Omental fat pad (tissue), 4 donors: ENCODE data around the gene DCXR. TPM values are rescaled to one million over a fixed set of nuclear protein-coding genes. Genes with fewer than 3 reads are reported as not detected.

Experiments used
- ATAC-seq: fragments of 150-250 bp; one replicate; pipeline ENCODE4 v1.9.1; 2016; ENCODE audit warnings: mild to moderate bottlenecking, moderate library complexity; ENCODE audit not compliant: low FRiP score
- DNase-seq: peaks from one replicate; pipeline ENCODE4 v3.0.0-alpha.2; 2019; ENCODE audit warnings: low spot score
- total RNA-seq, 4 donors: library from RNA; depleted of rRNA; stranded (reverse); fragments of >200 nt; gene quantifications; one replicate each; pipeline ENCODE4 v1.1.0, GENCODE V29; 2016
- TF ChIP-seq, protein P1 (sequence below), 3 donors: fragments of 450-650 bp; IDR thresholded peaks; one replicate each; pipeline ENCODE4 v1.5.1; 2016 to 2017; ENCODE audit warnings: antibody characterized with exemption in 3 of 3, mild to moderate bottlenecking in 3 of 3, moderate library complexity in 2 of 3

Gene DCXR
- total RNA-seq, 4 donors from 2014 or later = 190 to 327 (median 225) TPM

GRCh38 chr17:82016061-82016874 is 21.2 kb downstream of the DCXR start:
- no peak for ATAC-seq
- TF ChIP-seq, protein P1, sequence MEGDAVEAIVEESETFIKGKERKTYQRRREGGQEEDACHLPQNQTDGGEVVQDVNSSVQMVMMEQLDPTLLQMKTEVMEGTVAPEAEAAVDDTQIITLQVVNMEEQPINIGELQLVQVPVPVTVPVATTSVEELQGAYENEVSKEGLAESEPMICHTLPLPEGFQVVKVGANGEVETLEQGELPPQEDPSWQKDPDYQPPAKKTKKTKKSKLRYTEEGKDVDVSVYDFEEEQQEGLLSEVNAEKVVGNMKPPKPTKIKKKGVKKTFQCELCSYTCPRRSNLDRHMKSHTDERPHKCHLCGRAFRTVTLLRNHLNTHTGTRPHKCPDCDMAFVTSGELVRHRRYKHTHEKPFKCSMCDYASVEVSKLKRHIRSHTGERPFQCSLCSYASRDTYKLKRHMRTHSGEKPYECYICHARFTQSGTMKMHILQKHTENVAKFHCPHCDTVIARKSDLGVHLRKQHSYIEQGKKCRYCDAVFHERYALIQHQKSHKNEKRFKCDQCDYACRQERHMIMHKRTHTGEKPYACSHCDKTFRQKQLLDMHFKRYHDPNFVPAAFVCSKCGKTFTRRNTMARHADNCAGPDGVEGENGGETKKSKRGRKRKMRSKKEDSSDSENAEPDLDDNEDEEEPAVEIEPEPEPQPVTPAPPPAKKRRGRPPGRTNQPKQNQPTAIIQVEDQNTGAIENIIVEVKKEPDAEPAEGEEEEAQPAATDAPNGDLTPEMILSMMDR (IDR thresholded peaks at IDR 0.05) = no peak

GRCh38 chr17:82015311-82015971 is 22.1 kb downstream of the DCXR start:
- TF ChIP-seq, protein P1 (IDR thresholded peaks at IDR 0.05) = no peak
- no peak for ATAC-seq

More at GRCh38 chr17:82016061-82016874, 21.2 kb downstream of the DCXR start:
- DNase-seq = no peak

GRCh38 chr17:82014971-82015310 is 22.6 kb downstream of the DCXR start:
- ATAC-seq = no peak
- TF ChIP-seq, protein P1 (IDR thresholded peaks at IDR 0.05) = no peak

More at GRCh38 chr17:82015311-82015971, 22.1 kb downstream of the DCXR start:
- no peak for DNase-seq

DNA sequence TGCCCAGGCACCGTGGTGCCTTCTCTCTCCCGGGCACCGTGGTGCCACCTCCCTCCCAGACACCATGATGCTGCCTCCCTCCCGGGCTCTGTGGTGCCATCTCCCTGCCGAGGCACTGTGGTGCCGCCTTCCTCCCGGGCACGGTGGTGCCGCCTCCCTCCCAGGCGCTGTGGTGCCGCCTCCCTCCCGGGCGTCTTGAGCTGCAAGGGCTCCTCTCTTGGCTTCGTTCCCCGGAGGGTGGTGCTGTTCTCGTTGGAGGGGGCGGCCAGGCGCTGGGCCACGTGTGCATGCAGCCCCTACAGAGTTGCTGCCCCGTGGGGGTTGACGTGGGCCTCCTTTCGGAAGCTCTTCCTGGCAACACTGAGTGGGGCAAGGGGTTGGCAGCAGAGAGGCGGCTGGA is 23.1 kb downstream of the DCXR start:
- TF ChIP-seq, protein P1 (IDR thresholded peaks at IDR 0.05) = no peak
- ATAC-seq = no peak
- no peak for DNase-seq

More at GRCh38 chr17:82014971-82015310, 22.6 kb downstream of the DCXR start:
- no peak for DNase-seq

DNA sequence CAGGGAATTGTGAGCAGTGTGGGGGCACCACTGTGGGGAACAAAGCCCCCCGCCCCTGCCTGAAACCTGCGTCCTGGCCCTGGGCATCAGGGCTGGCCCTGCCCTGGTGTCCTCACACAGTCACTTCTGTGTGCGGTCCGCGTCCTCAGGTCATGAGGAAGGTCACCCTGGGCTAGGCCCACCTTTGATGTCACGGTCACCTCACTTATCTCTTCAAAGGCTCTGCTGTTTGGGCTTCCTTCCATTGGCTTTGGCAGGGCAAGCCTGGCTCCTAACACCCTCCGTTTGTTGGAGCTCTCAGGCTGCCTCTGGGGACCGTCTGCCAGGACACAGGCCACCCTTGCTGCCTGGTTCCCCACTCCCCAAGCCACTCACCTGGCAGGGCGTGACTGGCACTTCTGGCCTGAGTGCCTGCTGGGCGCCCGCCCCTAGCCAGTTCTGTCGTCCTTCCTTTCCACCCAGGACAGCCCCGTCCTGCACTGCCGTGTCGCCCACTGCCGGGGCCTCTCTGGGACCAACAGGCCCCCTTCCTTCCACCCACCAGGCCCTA is 23.6 kb downstream of the DCXR start:
- DNase-seq (no peak), ATAC-seq (no peak)
- TF ChIP-seq, protein P1 (IDR thresholded peaks at IDR 0.05) = no peak

- no peak for ATAC-seq
Measured at GRCh38 chr17:82013341-82013740, 24.2 kb downstream of the DCXR start.

More at GRCh38 chr17:82013341-82013740, 24.2 kb downstream of the DCXR start:
- TF ChIP-seq, protein P1 (IDR thresholded peaks at IDR 0.05) = no peak
- DNase-seq = no peak
